ENCODE measurements around the gene CD38.

DNA sequence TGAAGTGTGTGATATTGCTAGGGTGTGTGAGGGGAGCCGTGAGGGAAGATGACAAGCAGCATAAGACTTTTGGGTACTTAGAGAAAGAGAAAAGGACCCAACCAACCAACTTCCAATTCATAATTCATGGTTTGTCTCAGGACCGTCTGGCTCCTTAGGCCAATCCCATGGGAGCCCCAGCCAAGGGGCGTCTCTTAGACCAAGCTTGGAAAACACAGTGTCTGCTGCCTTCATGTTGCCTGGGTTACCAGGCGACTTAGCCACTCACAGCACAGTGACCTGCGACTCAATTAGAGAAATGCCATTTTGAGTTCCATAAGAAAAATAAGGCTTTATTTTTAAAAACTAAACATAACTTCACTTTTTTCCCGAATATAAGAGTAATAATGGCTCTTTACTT is 42.6 kb upstream of the CD38 start:
- TF ChIP-seq CTCF (IDR thresholded peaks at IDR 0.05) (no peak), ZFX (IDR thresholded peaks at IDR 0.05; ENCODE audit: borderline replicate concordance) (no peak)

Data from 22Rv1 (cell line).